Dedifferentiated amniotic fluid mesenchymal stem cell (primary cell): ENCODE results near the gene DPM1.

Experiments
- DNase-seq: peaks from one replicate; pipeline ENCODE4 v3.0.0-alpha.2; 2016; ENCODE audit errors: extremely low spot score

DPM1 gene

GRCh38 chr20:50930139-50930975 is 28.0 kb downstream of the DPM1 start:
- DNase-seq = no peak

DNA sequence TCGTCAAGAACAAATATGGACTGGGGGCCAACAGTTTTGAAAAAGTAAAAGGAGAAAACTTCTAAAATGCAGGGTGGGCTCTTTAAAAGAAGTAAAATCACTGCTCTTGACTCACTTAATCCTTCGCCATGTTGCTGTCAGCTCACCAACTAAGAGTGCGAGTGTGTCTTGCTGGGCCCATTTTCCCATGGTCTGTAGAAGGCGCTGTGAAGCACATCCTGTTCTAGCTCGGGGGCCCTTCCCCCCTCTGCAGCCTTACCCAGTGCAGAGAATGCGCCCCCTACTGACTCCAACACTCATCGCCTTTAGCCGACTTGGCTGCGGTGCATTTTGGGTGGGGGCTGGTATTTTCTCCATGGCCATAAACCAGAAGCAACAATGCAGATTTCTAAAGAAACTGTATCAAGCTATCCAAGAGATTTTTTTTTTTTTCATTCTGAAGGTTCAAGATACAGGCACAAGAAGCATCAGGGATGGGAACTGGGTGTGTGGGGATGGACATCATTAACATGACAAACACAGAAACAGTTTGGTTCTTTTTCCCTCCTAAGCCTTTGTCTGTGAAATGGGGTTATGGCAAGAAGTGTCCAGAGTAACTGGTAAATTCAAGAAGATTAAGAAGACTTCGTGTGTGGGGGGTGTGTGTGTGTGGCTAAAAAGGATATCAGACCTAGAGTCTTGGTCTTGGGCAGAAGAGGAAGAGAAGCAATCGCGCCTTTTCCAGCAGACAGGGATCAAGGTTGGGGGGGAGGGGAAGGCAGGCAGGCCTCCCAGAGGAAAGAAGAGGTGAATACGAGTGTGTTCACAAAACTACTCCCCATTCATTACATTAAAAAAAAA is 28.8 kb downstream of the DPM1 start:
- peak; percentile 97 for DNase-seq

DNA sequence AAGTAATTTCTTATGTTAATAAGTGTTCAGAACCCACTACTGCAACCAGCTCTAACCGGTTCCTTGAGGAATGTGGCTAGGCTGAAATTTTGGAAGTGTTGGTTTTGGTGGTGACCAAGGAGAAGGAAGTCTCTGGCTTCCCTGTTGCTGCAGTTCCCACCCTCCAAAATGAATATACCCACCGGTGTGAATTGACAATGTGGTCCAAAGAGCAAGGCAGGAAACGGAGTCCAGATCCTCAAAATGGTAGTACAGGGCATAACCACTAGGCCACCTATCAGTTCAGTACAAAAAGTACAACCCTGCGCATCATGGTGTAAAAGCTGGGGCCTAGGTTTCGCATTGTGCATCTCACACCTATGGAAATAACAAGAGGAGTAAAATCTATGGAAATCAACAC is 29.9 kb downstream of the DPM1 start:
- DNase-seq = no peak

- no peak for DNase-seq
Observed at GRCh38 chr20:50926530-50926929, 31.8 kb downstream of the DPM1 start.

DNA sequence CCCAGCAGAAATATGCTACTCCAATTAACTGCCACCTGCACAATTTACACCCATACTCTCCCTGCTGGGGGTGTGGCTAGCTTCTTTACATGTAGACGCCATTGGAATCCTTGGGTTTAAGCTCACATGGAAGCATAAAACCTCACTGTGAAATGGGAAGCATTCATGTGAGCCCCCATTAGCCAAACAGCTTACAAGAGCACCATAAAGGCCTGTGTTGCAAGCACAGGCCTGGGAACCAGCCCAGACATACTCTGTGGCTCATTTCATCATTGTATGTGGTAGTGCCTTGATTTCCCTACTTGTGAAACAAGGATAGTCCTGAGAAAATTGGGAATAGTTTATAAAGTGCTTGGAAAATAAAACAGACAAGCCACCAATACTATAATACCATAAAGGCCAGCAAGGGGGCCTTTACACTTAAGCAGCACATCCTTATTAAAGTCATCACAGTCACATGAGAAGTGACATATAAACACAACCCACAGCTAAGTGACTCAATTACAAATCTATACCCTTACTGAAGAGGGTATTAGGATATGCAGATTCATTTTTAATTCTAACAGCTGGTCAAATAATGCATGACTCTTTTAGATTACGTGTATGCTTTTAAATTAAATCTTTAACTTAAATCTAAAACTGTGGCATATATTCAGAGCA is 33.9 kb downstream of the DPM1 start:
- no peak for DNase-seq

- DNase-seq = no peak
Observed at GRCh38 chr20:50921803-50922501, 36.4 kb downstream of the DPM1 start.

GRCh38 chr20:50920997-50921396 is 37.3 kb downstream of the DPM1 start:
- no peak for DNase-seq

DNA sequence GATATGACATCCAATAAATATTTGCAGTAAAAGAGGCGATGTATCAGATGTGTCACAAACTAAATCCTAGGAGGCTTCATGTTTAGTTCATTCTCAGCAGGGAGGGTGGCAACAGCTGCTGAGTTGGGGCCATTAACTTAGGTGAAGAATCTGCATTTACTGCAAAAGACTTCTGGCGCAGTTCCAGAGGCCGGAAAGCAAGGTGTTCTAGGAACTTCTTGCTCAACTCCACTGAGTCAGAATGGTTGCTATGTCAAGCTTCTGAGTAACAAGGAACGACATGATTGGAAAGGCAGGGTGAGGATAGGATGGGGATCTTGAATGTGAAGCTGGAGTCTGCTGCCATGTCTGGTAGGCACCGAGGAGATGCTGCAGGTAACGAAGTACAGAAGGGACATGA is 38.8 kb downstream of the DPM1 start:
- DNase-seq = no peak

GRCh38 chr20:50918403-50918802 is 39.9 kb downstream of the DPM1 start:
- no peak for DNase-seq

DNA sequence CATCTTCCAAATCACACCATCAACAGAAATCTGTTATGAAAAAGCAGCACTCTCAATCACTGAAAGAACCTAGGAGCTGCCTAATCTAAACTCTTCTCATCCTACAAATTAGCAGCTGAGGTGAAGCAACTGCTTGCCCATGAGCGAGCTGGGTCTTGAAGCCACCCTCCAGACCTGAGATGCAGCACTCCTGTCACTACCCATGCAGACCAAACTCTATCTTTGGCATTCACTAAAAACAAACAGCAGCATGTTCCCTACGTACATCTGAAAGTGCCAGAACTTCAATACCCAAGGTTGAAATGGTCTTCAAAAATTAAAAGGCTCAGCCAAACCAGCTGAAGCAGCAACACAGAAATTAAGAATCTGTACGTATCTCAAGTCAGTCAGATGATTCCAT is 41.4 kb downstream of the DPM1 start:
- DNase-seq = no peak

- DNase-seq = no peak
Observed at GRCh38 chr20:50916257-50916656, 42.1 kb downstream of the DPM1 start.

GRCh38 chr20:50915424-50915823 is 42.9 kb downstream of the DPM1 start:
- DNase-seq = no peak

DNA sequence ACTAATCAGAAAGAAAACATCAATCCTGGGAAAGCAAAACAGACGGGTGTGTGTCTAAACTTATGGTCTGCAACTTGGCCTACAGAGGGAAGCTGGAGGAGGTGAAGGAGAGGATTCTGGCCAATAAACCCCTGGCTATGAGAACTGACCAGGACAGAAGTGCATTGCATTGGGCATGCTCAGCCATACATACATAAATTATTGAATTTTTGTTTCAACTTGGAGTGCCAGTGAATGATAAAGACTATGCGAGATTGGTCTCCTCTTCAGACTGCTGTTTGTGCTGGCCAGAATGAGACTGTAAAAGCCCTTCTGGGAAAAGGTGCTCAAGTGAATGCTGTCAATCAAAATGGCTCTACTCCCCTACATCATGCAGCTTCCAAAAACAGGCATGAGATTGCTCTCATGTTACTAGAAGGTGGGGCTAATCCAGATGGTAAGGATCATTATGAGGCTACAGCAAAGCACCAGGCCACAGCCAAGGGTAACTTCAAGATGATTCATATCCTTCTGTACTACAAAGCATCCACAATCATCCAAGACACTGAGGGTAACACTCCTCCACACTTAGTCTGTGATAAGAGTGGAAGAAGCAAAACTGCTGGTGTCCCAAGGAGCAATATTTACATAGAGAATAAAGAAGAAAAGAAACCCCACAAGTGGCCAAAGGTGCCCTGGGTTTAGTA is 44.5 kb downstream of the DPM1 start:
- no peak for DNase-seq

- no peak for DNase-seq
Observed at GRCh38 chr20:50911716-50912115, 46.6 kb downstream of the DPM1 start.

DNA sequence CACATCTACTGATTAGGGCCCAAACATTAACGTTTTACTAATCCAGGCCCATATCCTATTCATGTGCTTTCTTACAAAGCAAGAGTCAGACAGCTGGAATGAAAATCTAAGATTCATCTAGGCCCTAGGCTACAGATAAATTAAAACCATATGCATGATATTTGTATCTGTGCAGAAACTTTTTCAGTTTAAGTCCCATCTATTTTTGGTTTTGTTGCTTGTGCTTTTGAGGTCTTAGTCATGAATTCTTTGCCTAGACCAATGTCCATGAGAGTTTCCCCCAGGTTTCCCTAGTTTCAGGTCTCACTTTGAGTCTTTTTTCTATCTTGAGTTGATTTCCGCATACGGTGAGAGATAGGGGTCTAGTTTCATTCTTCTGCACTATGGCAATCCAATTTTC is 47.3 kb downstream of the DPM1 start:
- peak; percentile 90 for DNase-seq

DNA sequence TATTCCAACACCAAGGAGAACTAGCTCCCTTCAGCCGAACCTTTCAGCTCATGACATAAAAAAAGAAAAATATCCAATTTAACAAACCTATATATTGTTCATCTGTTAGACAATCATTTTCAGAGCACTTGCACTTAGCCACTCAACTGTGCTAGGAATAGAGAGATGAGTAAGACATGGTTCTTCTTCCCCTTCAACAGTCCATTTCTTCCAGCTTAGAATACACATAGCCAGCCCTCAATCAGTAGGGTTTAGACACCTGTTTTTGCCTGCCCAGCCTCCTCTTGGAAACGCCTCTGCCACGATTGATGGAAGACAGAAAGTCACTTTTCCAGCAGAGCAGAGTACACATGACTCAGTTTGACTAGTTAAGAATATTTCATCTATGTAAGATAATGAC is 48.9 kb downstream of the DPM1 start:
- DNase-seq = no peak

GRCh38 chr20:50904067-50904570 is 54.2 kb downstream of the DPM1 start:
- no peak for DNase-seq

DNA sequence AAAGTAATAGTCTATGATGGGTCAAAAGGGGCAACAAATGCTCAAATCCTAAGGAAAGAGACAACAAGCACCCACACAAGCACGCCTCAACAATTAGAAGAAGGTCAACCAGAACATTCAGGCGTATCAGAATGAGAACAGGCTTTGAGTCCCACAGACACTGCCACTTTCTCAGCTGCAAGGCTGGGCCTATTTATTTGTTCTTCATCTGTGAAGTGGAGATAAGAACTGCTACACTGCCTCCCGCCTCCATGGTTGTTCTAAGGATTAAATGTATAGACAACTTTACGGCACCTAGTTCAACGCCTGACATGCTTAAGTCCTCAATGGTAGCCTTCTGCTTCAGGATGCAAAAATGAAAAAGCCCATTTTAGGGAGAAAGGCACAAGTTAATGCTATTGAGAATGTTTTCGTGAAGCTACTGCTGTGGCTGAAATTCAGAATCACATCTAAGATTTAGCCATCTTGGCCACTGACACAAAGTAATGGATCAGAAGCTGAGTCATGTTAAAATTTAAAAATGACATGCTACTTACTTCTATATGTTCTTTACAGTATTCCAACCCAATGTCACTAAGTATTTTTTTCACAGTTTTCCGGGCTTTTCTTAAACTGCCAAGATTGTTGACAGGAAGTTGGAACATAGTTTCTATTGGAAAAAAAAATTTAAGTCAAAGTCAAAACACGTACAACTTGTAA is 54.8 kb downstream of the DPM1 start:
- DNase-seq = no peak

- DNase-seq = no peak
Observed at GRCh38 chr20:50901301-50901700, 57.0 kb downstream of the DPM1 start.

- DNase-seq = no peak
Observed at GRCh38 chr20:50900261-50900660, 58.1 kb downstream of the DPM1 start.
